ENCODE measurements around the gene ITGB1BP1.
"Not testable (repeated sequence)": the region's sequence is repeated elsewhere in the genome, so short reads cannot be mapped to it uniquely, and the experiment has no call there.

The ITGB1BP1 gene

GRCh38 chr2:9398881-9399780, 24.2 kb downstream of the ITGB1BP1 start:
- DNase-seq, result no peak

- DNase-seq, result not testable (repeated sequence)
These were observed 25.1 kb downstream of the ITGB1BP1 start for GRCh38 chr2:9398251-9398650.

DNA sequence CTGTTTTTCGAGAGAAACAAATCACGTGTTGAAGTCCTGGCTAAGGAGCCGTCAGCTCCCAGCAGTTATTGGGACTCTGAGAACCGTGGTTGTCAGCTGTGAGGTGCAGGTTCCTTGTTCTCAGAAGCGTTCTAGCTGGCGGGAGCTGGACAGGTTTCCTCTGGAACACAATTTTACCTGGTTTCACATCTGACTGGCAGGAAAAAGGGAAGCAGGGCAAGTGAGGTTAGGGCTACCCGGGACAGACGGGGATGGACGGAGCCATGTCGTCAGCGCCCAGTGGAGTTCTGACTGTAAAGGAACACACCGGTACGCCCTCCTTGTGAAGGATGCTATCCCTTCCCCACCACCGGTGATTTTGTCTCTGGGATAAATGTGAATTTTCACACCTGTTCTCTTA, 26.1 kb downstream of the ITGB1BP1 start:
- no peak for DNase-seq

- no peak for DNase-seq
These were observed 28.5 kb downstream of the ITGB1BP1 start for GRCh38 chr2:9394816-9395215.

GRCh38 chr2:9392898-9393765, 30.2 kb downstream of the ITGB1BP1 start:
- DNase-seq, result no peak

- DNase-seq, result no peak
These were observed 31.2 kb downstream of the ITGB1BP1 start for GRCh38 chr2:9391961-9392720.

DNA sequence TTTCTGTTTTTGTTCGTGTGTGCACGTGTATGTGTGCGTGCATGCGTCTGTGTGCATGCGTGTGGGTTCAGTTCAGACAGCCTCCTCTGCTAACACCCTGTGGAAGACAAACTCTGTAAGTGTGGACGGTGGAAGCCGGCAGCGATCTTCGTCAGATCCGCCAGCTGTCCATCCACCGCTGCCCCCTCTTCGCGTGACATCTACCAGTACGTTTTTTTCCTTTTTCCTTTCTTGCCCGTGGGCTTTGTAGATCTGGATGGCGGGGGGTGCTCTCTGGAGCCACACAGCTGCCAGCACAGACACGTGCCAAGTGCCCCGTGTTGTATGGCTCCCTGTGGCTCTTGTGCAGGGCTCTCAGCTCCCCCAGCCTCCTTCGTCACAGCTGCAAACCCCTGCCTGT, 32.3 kb downstream of the ITGB1BP1 start:
- no peak for DNase-seq

- DNase-seq, result no peak
These were observed 33.0 kb downstream of the ITGB1BP1 start for GRCh38 chr2:9390151-9390850.

DNA sequence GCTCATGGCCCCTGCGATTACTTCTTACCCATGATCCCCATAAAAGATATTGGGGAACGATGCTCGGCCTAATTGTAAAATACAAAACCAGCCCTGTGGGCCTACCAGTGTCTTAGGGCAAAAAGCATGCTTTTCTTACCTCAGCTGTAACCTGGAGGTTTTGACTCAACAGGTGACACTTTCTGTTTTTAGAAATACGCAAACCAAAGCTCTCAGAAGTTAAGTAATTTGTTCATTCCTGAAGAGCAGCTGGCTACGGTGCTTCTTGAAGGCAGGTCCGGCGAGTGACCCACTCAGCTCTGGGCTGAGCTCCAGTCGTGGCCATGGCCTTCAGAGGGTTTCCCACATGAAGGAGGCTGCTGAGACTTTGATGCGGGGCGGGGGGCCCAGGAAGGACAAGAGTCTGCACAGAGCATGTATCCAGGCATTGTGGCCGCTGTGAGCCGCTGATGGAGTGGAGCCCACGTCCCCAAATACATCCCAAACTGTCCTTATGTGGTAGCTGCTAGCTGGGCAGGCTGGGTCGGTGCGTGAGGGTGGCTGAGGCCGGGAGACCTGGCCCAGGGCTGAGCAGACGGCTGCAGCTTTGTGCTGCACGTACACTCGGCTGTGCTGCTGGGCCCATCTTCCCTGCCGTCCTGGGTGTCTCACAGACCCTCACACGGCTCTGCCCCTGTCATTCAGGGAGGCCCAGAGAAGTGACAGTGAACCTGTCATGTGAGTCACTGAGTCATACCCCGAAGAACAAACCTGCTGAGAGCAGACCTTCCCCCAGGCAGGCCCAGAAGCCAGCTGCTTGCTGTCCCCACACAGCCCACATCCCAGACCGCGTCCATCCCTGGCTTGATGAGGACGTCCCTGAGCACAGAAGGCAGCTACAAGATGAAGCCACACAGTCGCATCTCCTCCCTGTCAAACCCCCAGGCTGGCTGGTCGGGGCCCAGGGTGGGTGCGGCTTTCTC, 34.1 kb downstream of the ITGB1BP1 start:
- no peak for DNase-seq

GRCh38 chr2:9388199-9388681, 35.1 kb downstream of the ITGB1BP1 start:
- no peak for DNase-seq

DNA sequence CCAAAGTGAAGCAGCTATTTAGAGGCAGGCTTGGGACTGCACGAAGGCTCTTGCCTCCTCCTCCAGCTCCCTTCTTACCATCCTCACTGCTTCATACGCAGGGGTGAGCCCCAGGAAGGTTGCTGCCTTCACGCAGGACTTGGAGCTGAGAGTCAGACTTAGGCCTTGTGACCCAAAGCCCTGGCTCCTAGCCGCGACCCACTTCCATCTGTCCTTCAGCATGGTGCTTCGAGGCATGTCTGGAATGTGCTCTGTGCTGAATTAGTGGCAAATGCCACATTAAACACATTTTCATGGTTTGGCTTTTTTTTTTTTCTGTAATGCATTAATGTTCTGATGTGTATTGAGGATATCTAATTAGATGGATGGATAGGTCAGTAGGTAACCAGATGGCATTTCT, 37.5 kb downstream of the ITGB1BP1 start:
- no peak for DNase-seq

- DNase-seq, result no peak
These were observed 38.8 kb downstream of the ITGB1BP1 start for GRCh38 chr2:9384521-9384920.

DNA sequence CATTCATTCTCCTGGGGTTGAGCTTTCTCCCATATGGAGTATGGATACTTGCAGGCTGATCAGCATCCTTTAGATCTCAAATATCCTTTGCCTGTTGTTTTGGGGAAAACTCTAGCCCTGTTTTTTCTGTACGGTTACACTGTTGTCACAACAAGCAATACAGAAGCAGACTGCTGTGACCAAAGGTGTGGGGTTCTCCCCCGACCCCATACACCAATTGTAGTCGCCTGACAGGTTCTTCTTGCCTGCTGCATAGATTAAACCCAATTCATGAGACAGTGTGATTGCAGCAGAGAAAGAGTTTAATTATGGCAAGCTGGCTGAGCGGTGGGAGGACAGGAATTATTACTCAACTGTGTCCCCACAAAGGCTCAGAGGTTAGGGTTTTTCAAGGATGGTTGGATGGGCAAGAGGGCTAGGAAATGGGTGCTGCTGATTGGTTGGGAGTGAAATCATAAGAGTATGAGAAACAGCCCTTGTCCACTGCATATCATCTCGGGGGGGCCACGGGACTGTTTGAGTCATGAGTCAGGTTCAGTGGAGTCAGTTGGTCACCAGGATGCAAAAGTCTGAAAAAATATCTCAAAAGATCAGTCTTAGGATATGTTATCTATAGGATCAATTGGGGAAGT, 40.6 kb downstream of the ITGB1BP1 start:
- no peak for DNase-seq

DNA sequence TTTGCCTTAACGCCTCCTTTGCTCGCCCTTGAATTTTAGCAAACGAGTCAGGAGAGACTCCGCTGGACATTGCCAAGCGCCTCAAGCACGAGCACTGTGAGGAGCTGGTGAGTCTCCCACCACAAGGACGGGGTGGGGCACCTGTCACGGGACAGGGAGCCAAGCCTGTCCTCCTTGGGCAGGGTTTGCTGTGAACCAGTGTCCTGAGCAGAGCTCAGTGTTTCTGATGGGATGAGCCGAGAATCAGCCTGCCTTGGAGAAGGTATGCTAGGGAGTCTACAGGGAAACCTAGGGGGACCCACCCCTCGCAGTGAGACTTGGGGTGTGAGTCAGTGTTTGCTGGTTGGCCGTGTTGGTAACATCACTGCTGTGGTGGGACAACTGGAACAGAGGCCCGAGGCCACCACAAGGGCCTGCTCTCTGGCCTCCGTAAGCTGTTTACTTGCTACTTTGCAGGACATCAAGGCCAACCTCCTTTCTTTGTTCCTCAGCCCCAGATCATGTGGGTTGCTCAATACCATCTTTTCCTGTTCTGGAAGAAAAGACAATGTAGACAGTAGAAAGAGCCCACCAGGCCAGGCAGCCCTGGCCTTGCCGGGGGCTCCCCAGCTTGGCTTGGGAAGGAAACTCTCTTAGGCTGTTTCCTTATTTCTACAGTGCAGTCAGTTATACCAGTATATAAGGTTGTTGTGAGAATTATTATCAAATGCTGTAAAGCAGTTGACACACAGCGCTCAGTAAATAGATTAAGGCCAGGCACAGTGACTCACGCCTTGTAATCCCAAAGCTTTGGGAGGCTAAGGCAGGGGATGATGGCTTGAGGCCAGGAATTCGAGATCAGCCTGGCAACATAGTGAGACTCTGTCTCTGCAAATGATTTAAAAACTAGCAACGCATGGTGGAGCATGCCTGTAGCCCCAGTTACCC, 42.4 kb downstream of the ITGB1BP1 start:
- no peak for DNase-seq

- no peak for DNase-seq
These were observed 44.0 kb downstream of the ITGB1BP1 start for GRCh38 chr2:9379391-9379755.

DNA sequence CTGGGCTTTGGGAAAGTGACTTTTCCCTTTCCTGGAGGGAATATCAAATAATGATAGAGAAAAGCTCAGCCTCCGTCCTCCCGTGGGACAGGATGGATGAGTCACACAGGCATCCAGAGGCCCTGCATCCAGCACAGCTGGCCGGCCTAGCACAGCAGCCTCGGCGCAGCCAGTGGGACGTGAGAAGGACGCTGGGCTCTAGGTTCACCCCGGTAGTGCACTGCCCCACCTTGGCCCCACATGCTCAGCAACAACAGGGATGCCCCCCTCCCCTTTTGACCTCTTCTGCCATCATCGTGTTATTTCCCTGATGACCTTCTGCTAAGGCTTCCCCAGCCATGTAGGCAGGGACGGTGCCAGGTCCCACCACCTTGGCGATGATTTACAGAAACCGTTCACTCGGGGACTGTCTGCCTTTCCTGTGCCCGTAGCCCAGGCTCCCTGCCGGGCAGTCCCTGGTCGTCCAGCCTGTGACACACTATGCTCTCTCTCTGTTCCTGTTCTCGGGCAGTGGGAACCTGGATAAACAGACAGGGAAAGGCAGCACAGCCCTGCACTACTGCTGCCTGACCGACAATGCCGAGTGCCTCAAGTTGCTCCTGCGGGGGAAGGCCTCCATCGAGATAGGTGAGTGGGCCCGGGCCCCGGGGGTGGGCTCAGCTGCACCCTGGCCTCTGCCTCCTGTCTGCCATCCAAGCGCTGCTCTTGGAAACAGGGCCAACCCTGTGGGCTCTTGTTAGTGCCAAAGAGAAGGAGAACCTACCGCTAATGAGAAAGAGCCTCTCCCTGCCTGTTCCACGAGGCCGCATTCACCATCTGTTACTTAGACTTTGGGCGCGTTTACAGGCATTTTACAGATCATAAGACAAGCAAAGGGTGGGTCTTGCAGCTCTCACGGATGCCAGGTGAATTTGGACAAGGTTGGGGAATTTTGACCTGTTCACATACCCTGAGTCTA, 44.6 kb downstream of the ITGB1BP1 start:
- peak; percentile 14 for DNase-seq

DNA sequence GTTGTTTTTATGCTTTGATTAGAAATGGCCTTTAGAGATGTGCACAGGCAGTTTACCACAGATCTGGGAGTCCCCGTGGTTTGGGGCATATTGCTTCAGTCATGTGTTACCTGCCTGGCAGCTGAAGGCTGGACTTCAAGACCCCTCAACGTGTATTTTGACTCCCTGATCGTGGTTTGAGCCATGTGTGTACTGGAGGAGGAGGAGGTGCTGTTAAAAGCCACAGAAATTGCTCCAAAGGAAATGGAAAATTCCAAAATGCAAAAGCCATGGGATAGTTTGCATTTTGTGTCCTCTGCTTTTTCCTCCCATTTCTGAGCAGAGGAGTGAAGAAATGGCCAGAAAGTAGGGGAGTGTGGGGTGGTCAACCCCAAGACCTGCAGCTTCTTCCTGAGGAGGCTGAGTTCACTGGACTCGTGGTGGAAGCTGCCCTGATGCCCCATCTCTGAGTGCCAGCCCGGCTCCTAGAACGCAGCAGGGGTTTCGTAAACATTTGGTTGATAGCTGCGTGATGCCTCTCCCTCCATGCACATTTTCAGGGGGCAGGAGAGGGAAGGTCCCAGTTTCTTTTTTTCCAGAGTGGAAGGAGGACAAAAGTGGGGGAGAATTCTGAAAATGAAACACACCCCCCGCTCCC, 45.7 kb downstream of the ITGB1BP1 start:
- no peak for DNase-seq
